ENCODE measurements around the gene C2CD3. TPM values are rescaled to one million over a fixed set of nuclear protein-coding genes. Genes with fewer than 3 reads are reported as not detected.
A peak's percentile ranks its signal among the peaks of the same experiment; 100 is the strongest.

The C2CD3 gene
- total RNA-seq, 2 experiments from 2014 or later: 30.8 to 32.2 TPM

DNA sequence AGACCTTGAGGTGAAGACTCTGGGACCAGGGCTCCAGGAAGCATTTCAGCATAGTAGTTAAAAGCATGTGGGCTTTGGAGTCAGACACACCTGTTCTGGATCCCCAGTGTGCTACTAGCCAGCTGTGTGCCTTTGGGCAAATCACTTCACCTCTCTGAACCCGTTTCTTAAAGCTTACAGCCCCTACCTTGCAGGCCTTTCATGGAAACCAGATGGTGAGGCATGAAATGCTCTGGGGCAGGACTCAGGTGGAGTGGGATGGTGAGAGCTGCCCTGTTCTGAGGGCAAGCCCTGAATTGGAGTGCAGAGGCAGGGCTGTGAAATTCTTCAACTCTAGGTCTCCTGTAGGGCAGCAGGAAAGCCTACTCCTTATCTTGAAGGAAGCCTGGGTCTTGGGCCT lies 198.6 kb downstream of the C2CD3 start:
- no peaks in the 10 kb centered on the region for H3K9me3 Mint-ChIP-seq
- H3K27ac Mint-ChIP-seq: peak overlapping the region; percentile 97
- H3K36me3 Mint-ChIP-seq (ENCODE audit: low read depth): peaks cover 52% of the 10 kb centered on the region
- DNase-seq: no peak
- ChIA-PET CTCF (interaction anchor here (1.8 to 4.4 kb wide), 2 partner anchors 12 to 33 kb away, joined by 3 to 12 read pairs; no protein-coding TSS in a partner anchor), POLR2A (interaction anchor here (0.9 to 12.4 kb wide), 7 partner anchors 9 to 199 kb away, joined by 3 to 264 read pairs (median 12); partner anchors contain the start of genes C2CD3, PPME1 and UCP2)
- no peaks in the 10 kb centered on the region for H3K27me3 Mint-ChIP-seq
- no peak overlapping the region for H3K4me3 Mint-ChIP-seq
- H3K4me1 Mint-ChIP-seq: peaks cover 84% of the 10 kb centered on the region

DNA sequence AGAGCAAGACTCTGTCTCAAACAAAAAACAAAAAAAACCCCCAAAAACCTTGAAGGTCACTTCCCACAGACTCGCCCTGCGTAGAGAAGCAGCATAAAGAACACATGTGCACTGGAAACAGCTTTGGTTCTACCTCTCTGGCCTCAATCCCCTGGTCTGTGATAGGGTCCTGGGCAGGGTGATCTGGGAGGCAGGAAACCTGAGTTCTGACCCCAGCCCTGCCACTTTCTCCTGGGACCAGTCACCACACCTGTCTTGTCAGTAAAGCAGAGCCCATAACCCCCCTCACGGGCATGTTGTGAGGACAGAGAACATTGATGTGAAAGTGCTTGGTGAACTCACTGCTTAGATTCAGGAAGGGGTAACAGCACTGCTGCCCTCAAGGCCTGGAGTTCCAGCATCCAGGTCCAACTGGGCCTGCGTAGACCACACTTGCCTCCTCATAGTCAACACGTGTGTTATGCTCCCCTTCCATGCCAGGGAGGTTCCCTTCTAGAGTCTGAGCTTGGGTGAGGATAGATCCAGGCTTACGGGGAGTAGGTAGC lies 199.6 kb downstream of the C2CD3 start:
- Mint-ChIP-seq H3K27ac (no peak overlapping the region), H3K9me3 (no peaks in the 10 kb centered on the region), H3K4me1 (peaks cover 74% of the 10 kb centered on the region), H3K27me3 (no peaks in the 10 kb centered on the region), H3K36me3 (ENCODE audit: low read depth) (peaks cover 42% of the 10 kb centered on the region), H3K4me3 (no peak overlapping the region)
- POLR2A ChIA-PET: interaction anchor here (0.9 to 12.4 kb wide), 6 partner anchors 10 to 62 kb away, joined by 3 to 264 read pairs (median 8); partner anchors contain the start of gene UCP2
- DNase-seq: no peak
- CTCF ChIA-PET: interaction anchor here (0.6 to 4.4 kb wide), 4 partner anchors 9 to 34 kb away, joined by 3 to 12 read pairs (median 4); partner anchors contain the start of gene UCP2

DNA sequence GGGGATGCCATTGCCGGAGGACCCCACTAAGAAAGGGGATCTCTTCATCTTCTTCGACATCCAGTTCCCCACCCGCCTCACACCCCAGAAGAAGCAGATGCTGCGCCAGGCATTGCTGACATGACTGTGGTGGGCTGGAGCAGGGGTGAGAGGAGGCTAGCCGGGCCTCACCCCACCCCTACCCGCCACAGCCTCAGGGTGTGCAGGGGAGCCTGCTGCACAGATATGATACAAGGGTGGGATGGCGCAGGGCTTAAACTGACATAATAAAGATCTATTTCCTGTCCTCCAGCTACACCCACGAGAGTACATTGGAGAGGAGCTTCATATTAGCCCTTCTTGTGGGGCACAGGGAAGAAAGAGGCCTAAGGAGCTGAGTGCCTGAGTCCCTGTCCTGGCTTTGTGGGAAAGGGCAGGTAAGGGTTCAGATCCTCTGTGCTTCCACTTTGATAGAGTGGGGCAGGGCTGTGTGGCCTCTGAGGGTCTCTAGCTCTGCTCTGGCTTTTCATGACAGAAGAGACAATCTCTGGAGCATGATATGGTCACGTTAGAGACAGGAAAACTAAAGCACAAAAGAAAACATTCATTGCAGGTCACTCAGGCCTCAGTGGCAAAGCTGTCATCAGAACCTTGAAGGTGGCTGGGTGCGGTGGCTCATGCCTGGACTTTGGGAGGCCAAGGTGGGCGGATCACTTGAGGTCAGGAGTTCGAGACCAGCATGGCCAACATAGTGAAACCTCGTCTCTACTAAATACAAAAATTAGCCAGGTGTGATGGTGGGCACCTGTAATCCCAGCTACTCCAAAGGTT lies 200.6 kb downstream of the C2CD3 start:
- H3K27me3 Mint-ChIP-seq: no peaks in the 10 kb centered on the region
- CTCF ChIA-PET: interaction anchor here (1.1 kb wide), 2 partner anchors 10 to 286 kb away, joined by 4 read pairs; no protein-coding TSS in a partner anchor
- POLR2A ChIA-PET: interaction anchor here (0.9 to 12.4 kb wide), 8 partner anchors 10 to 201 kb away, joined by 3 to 264 read pairs (median 4); partner anchors contain the start of genes C2CD3, PPME1 and UCP2
- no peak overlapping the region for H3K4me3 Mint-ChIP-seq
- peaks cover 64% of the 10 kb centered on the region for H3K4me1 Mint-ChIP-seq
- DNase-seq: no peak
- H3K9me3 Mint-ChIP-seq: no peaks in the 10 kb centered on the region
- peak overlapping the region; percentile 63 for H3K27ac Mint-ChIP-seq
- peaks cover 32% of the 10 kb centered on the region for H3K36me3 Mint-ChIP-seq (ENCODE audit: low read depth)

DNA sequence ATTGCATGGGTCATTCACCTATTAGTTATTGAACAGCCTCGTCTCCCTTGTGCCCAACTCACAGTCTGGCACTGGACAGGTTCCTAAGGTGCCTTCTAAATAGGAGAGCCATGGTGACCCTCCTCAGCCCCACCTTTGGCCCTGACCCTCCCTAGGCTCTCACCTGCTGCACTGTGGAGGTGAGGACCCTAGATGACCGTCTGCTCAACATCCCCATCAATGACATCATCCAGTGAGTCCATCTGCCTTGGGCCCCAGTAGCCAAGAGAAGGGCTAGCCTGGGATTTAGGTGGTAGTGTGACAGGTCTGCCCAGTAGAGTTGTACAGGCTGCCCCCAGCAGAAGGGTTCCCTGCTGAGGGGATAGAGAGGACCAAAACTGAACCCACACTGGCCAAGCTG lies 201.7 kb downstream of the C2CD3 start:
- H3K27me3 Mint-ChIP-seq: no peaks in the 10 kb centered on the region
- no peak overlapping the region for H3K4me3 Mint-ChIP-seq
- CTCF ChIA-PET: no interaction called here
- H3K36me3 Mint-ChIP-seq (ENCODE audit: low read depth): peaks cover 21% of the 10 kb centered on the region
- no peaks in the 10 kb centered on the region for H3K9me3 Mint-ChIP-seq
- POLR2A ChIA-PET: interaction anchor here (1.6 to 12.4 kb wide), 3 partner anchors 12 to 133 kb away, joined by 3 to 264 read pairs (median 20); partner anchors contain the start of gene UCP2
- DNase-seq: no peak
- peaks cover 61% of the 10 kb centered on the region for H3K4me1 Mint-ChIP-seq
- H3K27ac Mint-ChIP-seq: no peak overlapping the region

DNA sequence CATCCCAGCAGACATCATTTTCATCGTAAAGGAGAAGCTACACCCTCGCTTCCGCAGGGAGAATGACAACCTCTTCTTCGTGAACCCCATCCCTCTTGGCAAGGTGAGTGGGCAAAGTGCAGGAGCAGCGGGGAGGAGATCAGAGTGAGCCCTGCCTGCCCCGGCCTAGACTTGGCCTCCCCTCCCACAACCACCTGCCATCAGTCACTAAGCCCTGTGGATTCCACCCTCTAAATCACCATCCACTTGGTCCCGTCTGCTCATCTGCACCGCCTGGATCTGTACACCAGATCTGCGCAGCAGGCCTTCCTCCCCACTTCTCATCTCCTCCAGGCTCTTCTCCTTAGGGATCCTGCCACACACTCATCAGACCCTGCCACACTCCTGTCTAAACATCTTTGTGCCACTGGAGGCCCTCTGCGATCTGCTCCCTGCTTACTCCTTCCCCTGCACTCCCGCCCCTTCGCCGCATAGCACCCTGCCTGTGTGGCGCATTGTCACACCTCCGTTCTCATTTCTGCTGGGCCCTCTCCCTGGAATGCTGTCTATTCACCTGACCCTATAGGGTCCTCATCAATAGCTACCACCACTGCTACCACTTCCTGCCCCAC lies 202.3 kb downstream of the C2CD3 start:
- no peaks in the 10 kb centered on the region for H3K27me3 Mint-ChIP-seq
- CTCF ChIA-PET: no interaction called here
- peaks cover 57% of the 10 kb centered on the region for H3K4me1 Mint-ChIP-seq
- H3K4me3 Mint-ChIP-seq: no peak overlapping the region
- POLR2A ChIA-PET: interaction anchor here (0.8 to 12.4 kb wide), 3 partner anchors 13 to 203 kb away, joined by 3 to 264 read pairs (median 7); partner anchors contain the start of genes PPME1 and UCP2
- H3K9me3 Mint-ChIP-seq: no peaks in the 10 kb centered on the region
- DNase-seq: no peak
- H3K36me3 Mint-ChIP-seq (ENCODE audit: low read depth): peaks cover 16% of the 10 kb centered on the region
- H3K27ac Mint-ChIP-seq: no peak overlapping the region

DNA sequence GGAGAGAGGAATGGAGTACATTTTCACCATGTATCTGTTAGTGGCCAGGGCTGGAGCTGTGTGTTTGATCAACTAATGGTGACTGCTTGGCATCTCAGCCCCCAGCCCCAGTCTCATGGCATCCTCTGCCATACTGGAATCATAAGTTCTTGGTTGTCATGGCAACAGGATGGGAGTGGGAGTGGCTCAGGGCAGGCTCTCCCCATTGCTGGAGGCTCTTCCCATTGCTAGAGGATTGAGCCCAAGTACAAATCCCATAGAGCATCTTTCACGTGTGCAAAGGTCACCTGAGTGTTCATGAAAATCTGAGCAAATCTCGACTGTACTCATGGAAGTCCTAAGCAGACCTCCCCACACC lies 205.1 kb downstream of the C2CD3 start:
- ChIA-PET POLR2A (interaction anchor here (1.7 to 12.4 kb wide), 2 partner anchors 16 to 205 kb away, joined by 5 to 264 read pairs; partner anchors contain the start of genes C2CD3 and UCP2), CTCF (interaction anchor here (1.3 kb wide), 1 partner anchor 14 kb away, joined by 7 read pairs; no protein-coding TSS in a partner anchor)
- H3K27ac Mint-ChIP-seq: no peak overlapping the region
- peaks cover 3% of the 10 kb centered on the region for H3K36me3 Mint-ChIP-seq (ENCODE audit: low read depth)
- H3K4me1 Mint-ChIP-seq: peaks cover 34% of the 10 kb centered on the region
- H3K27me3 Mint-ChIP-seq: peaks cover 2% of the 10 kb centered on the region
- H3K4me3 Mint-ChIP-seq: no peak overlapping the region
- no peak for DNase-seq
- no peaks in the 10 kb centered on the region for H3K9me3 Mint-ChIP-seq

DNA sequence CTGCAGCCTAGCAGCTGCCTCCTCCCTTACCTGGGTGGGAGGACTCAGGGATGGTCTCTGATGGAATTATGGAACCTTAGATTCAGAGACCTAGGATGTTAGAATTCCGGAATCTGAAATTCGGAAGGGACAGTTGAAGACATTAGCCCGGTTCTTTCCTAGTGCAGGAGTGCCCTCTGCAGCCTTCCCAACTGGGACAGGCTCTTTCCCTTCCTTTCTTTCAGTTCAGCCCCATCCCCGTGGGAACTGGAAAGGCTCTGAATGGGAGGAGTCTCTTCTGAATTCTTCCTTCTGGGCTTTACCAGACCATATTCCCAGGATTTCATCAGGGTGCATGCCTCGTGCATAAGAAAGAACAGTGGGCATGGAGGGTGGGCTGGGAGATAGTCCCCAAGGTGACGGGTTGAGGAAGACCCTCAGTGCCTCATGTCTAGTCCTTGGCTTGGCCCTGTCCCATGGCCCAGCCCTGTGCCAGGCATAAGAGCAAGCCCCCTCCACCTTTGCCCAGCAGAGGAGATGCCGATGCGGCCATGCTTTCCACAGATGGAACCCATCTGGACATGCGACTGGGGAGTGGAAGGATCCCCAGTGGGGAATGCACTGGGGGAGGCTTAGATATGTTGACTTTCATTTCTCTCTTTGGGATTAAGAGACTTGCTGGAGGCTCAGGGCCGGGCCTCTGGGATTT lies 205.6 kb downstream of the C2CD3 start:
- peaks cover 2% of the 10 kb centered on the region for H3K27me3 Mint-ChIP-seq
- POLR2A ChIA-PET: interaction anchor here (0.7 to 12.4 kb wide), 3 partner anchors 16 to 205 kb away, joined by 4 to 264 read pairs (median 5); partner anchors contain the start of genes C2CD3 and UCP2
- CTCF ChIA-PET: interaction anchor here (1.3 to 2.1 kb wide), 5 partner anchors 15 to 358 kb away, joined by 3 to 20 read pairs (median 7); no protein-coding TSS in a partner anchor
- H3K9me3 Mint-ChIP-seq: no peaks in the 10 kb centered on the region
- no peak for DNase-seq
- no peak overlapping the region for H3K27ac Mint-ChIP-seq
- peaks cover 3% of the 10 kb centered on the region for H3K36me3 Mint-ChIP-seq (ENCODE audit: low read depth)
- H3K4me1 Mint-ChIP-seq: peaks cover 31% of the 10 kb centered on the region
- H3K4me3 Mint-ChIP-seq: no peak overlapping the region

DNA sequence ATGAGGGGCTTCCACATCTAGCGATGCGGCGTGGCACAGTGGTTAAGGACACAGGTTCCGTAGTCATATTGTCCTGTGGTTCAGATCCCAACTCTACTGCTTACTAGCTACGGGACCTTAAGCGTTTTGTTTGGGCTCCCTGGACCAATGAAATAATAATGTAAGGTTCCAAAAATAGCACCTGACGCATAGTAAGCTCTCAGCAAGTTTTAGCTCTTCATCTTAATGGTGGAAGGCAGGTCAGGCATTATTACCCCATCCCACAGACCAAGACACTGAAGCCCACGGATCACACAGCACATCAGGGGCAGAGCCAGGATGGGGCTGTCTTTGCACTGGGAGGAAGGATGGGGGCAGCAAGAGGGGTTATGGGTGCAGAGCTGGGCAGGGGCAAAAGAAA lies 206.9 kb downstream of the C2CD3 start:
- H3K9me3 Mint-ChIP-seq: no peaks in the 10 kb centered on the region
- ChIA-PET POLR2A (interaction anchor here (1.2 to 12.4 kb wide), 2 partner anchors 17 to 292 kb away, joined by 5 to 264 read pairs; partner anchors contain the start of gene UCP2), CTCF (interaction anchor here (0.8 to 2.4 kb wide), 15 partner anchors 11 to 462 kb away, joined by 3 to 20 read pairs (median 4); partner anchors contain the start of genes C2CD3 and PPME1)
- H3K27me3 Mint-ChIP-seq: peaks cover 2% of the 10 kb centered on the region
- H3K4me1 Mint-ChIP-seq: peaks cover 17% of the 10 kb centered on the region
- H3K27ac Mint-ChIP-seq: no peak overlapping the region
- no peaks in the 10 kb centered on the region for H3K36me3 Mint-ChIP-seq (ENCODE audit: low read depth)
- no peak overlapping the region for H3K4me3 Mint-ChIP-seq
- DNase-seq: no peak

Other genes starting within 250 kb of the C2CD3 start
- gene DNAJB13, start 220.0 kb downstream of the C2CD3 start, total RNA-seq: not detected
- gene UCP2, start 188.2 kb downstream of the C2CD3 start, total RNA-seq: 100 to 1,000 TPM; 400 to 407 TPM
- gene UCP3, start 161.9 kb downstream of the C2CD3 start, total RNA-seq: 1 to 10 TPM; 1.8 to 2.4 TPM
- 10 to 100 TPM; 27.3 to 28.0 TPM for gene PPME1, start 287 bp upstream of the C2CD3 start, total RNA-seq
- not detected for gene P4HA3, start 140.6 kb upstream of the C2CD3 start, total RNA-seq
- gene PGM2L1, start 227.4 kb upstream of the C2CD3 start, total RNA-seq: 1 to 10 TPM; 8.7 to 9.3 TPM